Endothelial cell of hepatic sinusoid (primary cell): ENCODE measurements around the gene MCCD1.
"Not testable (repeated sequence)": the region's sequence is repeated elsewhere in the genome, so short reads cannot be mapped to it uniquely, and the experiment has no call there.

Source experiments
- in situ Hi-C: cut with HindIII; loops from 2 replicates; pipeline ENCODE4 v1.10.0; 2017; ENCODE audit warnings: low sequenced_read_pairs

MCCD1 gene

GRCh38 chr6:31528821-31529328 lies at the start of gene MCCD1:
Gene MCCD1 (plus strand): TSS chr6:31528962. CDS start chr6:31529015, 53 bp downstream.
- in situ Hi-C loops: no loop called here

- in situ Hi-C loops: no loop called here
These were observed 49.4 kb upstream of the MCCD1 start for GRCh38 chr6:31479151-31479932.

GRCh38 chr6:31479933-31480535 lies 48.7 kb upstream of the MCCD1 start:
- in situ Hi-C loops: loop anchor here (5.0 kb wide), 1 partner anchor 38 kb away; no protein-coding TSS in a partner anchor

GRCh38 chr6:31480574-31480973 lies 48.2 kb upstream of the MCCD1 start:
- in situ Hi-C loops: loop anchor here (5.0 kb wide), 1 partner anchor 38 kb away; no protein-coding TSS in a partner anchor

GRCh38 chr6:31483392-31483791 lies 45.4 kb upstream of the MCCD1 start:
- in situ Hi-C loops: loop anchor here (5.0 kb wide), 1 partner anchor 41 kb away; no protein-coding TSS in a partner anchor

- in situ Hi-C loops: no loop called here
These were observed 43.7 kb upstream of the MCCD1 start for GRCh38 chr6:31485055-31485454.

- in situ Hi-C loops: not testable (repeated sequence)
These were observed 42.5 kb upstream of the MCCD1 start for GRCh38 chr6:31486065-31486837.

- in situ Hi-C loops: not testable (repeated sequence)
These were observed 41.1 kb upstream of the MCCD1 start for GRCh38 chr6:31487674-31488073.

GRCh38 chr6:31489086-31489485 lies 39.7 kb upstream of the MCCD1 start:
- in situ Hi-C loops: no loop called here

GRCh38 chr6:31490115-31490873 lies 38.5 kb upstream of the MCCD1 start:
- in situ Hi-C loops: no loop called here

- in situ Hi-C loops: not testable (repeated sequence)
These were observed 35.2 kb upstream of the MCCD1 start for GRCh38 chr6:31493550-31493874.

GRCh38 chr6:31493875-31494694 lies 34.7 kb upstream of the MCCD1 start:
- in situ Hi-C loops: no loop called here

GRCh38 chr6:31495580-31495979 lies 33.2 kb upstream of the MCCD1 start:
- in situ Hi-C loops: no loop called here

- in situ Hi-C loops: not testable (repeated sequence)
These were observed 31.9 kb upstream of the MCCD1 start for GRCh38 chr6:31496826-31497225.

- in situ Hi-C loops: no loop called here
These were observed 31.0 kb upstream of the MCCD1 start, which contains the start of gene MICB for GRCh38 chr6:31497531-31498476. Gene MICB (plus strand): TSS chr6:31498145. CDS start chr6:31498194, 49 bp downstream.

- in situ Hi-C loops: no loop called here
These were observed 30.0 kb upstream of the MCCD1 start for GRCh38 chr6:31498748-31499147.

GRCh38 chr6:31499648-31500047 lies 29.1 kb upstream of the MCCD1 start:
- in situ Hi-C loops: not testable (repeated sequence)

- in situ Hi-C loops: no loop called here
These were observed 26.2 kb upstream of the MCCD1 start for GRCh38 chr6:31502586-31502985.

- in situ Hi-C loops: not testable (repeated sequence)
These were observed 19.7 kb upstream of the MCCD1 start for GRCh38 chr6:31509036-31509435.
